GM04503 (cell line): ENCODE measurements around the gene DNAJA3.

Experiments
- DNase-seq: peaks from one replicate; pipeline ENCODE4 v3.0.0-alpha.2; 2012; ENCODE audit warnings: low read depth

The DNAJA3 gene

GRCh38 chr16:4435337-4436067, 9.8 kb downstream of the DNAJA3 start:
- no peak for DNase-seq

- no peak for DNase-seq
Measured at GRCh38 chr16:4437366-4437765, 11.7 kb downstream of the DNAJA3 start.

- DNase-seq, result no peak
Measured at GRCh38 chr16:4442371-4442770, 16.7 kb downstream of the DNAJA3 start.

GRCh38 chr16:4443271-4443670, 17.6 kb downstream of the DNAJA3 start:
- no peak for DNase-seq

GRCh38 chr16:4443986-4444385, 18.3 kb downstream of the DNAJA3 start:
- no peak for DNase-seq

- no peak for DNase-seq
Measured at GRCh38 chr16:4450430-4450829, 24.8 kb downstream of the DNAJA3 start.

- DNase-seq, result no peak
Measured at GRCh38 chr16:4450931-4451519, 25.4 kb downstream of the DNAJA3 start.

GRCh38 chr16:4452674-4453073, 27.0 kb downstream of the DNAJA3 start:
- DNase-seq, result no peak

GRCh38 chr16:4454623-4455022, 29.0 kb downstream of the DNAJA3 start:
- DNase-seq, result no peak

GRCh38 chr16:4455081-4455480, 29.4 kb downstream of the DNAJA3 start:
- no peak for DNase-seq

- no peak for DNase-seq
Measured at GRCh38 chr16:4455951-4456350, 30.3 kb downstream of the DNAJA3 start.

GRCh38 chr16:4460936-4461249, 35.2 kb downstream of the DNAJA3 start:
- DNase-seq, result no peak

- no peak for DNase-seq
Measured at GRCh38 chr16:4461250-4462085, 35.8 kb downstream of the DNAJA3 start.

- DNase-seq, result no peak
Measured at GRCh38 chr16:4463522-4464163, 38.0 kb downstream of the DNAJA3 start.

- DNase-seq, result no peak
Measured at GRCh38 chr16:4465977-4466779, 40.5 kb downstream of the DNAJA3 start.

GRCh38 chr16:4467916-4468315, 42.2 kb downstream of the DNAJA3 start:
- DNase-seq, result no peak

GRCh38 chr16:4468972-4469371, 43.3 kb downstream of the DNAJA3 start:
- DNase-seq, result no peak

GRCh38 chr16:4471869-4472268, 46.2 kb downstream of the DNAJA3 start:
- no peak for DNase-seq

GRCh38 chr16:4472880-4473279, 47.2 kb downstream of the DNAJA3 start:
- no peak for DNase-seq

GRCh38 chr16:4474192-4474961, 48.7 kb downstream of the DNAJA3 start, which contains the start of gene NMRAL1:
NMRAL1 (minus strand) TSS chr16:4474625; CDS start chr16:4474132, 493 bp downstream.
- peak; percentile 49 for DNase-seq
